Kidney (tissue), 22 donors: ENCODE data around the gene TRAM1L1. TPM values are rescaled to one million over a fixed set of nuclear protein-coding genes. Genes with fewer than 3 reads are reported as not detected.

ENCODE experiments used
- DNase-seq, 5 donors: peaks; one replicate each; pipeline ENCODE4 v3.0.0-alpha.2; 2013 to 2020
- FAIRE-seq: peaks from 2 replicates; lab custom pipeline; 2012; peaks lifted over from hg19 to GRCh38; lab: Jason Lieb, UNC
- H3K27ac ChIP-seq, 2 donors: one replicate each; pipeline ENCODE4 v1.7.0; 2013; ENCODE audit warnings: low read depth in 2 of 2, low read length in 2 of 2, inconsistent platforms in 1 of 2
- H3K27me3 ChIP-seq: one replicate; pipeline ENCODE4 v1.7.1; 2013; ENCODE audit warnings: low read length, inconsistent platforms; ENCODE audit not compliant: control insufficient read depth, insufficient read depth
- H3K36me3 ChIP-seq, 3 donors: one replicate each; pipeline versions ENCODE4 v1.7.0 to v1.7.1; 2013; ENCODE audit warnings: low read length in 3 of 3, control low read depth in 1 of 3, inconsistent platforms in 1 of 3; ENCODE audit not compliant: insufficient read depth in 3 of 3, control insufficient read depth in 2 of 3
- H3K4me1 ChIP-seq, 3 donors: one replicate each; pipeline versions ENCODE4 v1.7.0 to v1.7.1; 2013; ENCODE audit warnings: low read length in 3 of 3, inconsistent platforms in 1 of 3, low read depth in 1 of 3; ENCODE audit not compliant: control insufficient read depth in 2 of 3, insufficient read depth in 2 of 3
- H3K4me3 ChIP-seq, 3 donors: one replicate each; pipeline versions ENCODE4 v1.7.0 to v1.8.1; 2013; ENCODE audit warnings: low read length in 3 of 3, control low read depth in 1 of 3, inconsistent platforms in 1 of 3
- H3K9ac ChIP-seq, 3 donors: one replicate each; pipeline versions ENCODE4 v1.7.0 to v1.7.1; 2013; ENCODE audit warnings: low read length in 3 of 3, control low read depth in 1 of 3, inconsistent platforms in 1 of 3
- H3K9me3 ChIP-seq, 3 donors: one replicate each; pipeline versions ENCODE4 v1.7.0 to v1.7.1; 2013; ENCODE audit warnings: low read length in 3 of 3, control low read depth in 1 of 3, inconsistent platforms in 1 of 3; ENCODE audit not compliant: control insufficient read depth in 2 of 3, insufficient read depth in 1 of 3
- intact Hi-C: fragments of 100-400 bp; cut with DNase I; formaldehyde crosslinking; loops from one replicate; pipeline ENCODE4 v1.11.1; 2022
- long read RNA-seq, 10 donors: library from polyadenylated mRNA in 1 of 10; unstranded in 1 of 10; transcript quantifications; one replicate each; pipeline ENCODE4 v2.0.0 and lab custom pipeline, GENCODE V29; 2021 to 2026
- polyA plus RNA-seq: library from polyadenylated mRNA; stranded (reverse); fragments of 350-450 nt; fragmentation: Illumina TruSeq; extraction: RNeasy Lipid Tissue Mini Kit (QIAGEN cat#74804); gene quantifications from one replicate; pipeline ENCODE4 v1.2.3, GENCODE V29; 2014; ENCODE audit warnings: low read depth, low replicate concordance; ENCODE audit not compliant: insufficient read depth
- total RNA-seq: library from RNA; stranded (reverse); fragmentation: NEBNext Ultra II Directional; extraction: Animal tissue kit (Norgen Biotek cat#: 25700); gene quantifications from one replicate; pipeline ENCODE4 v1.2.1, GENCODE V29; 2021
- TF ChIP-seq, protein P1 (sequence below): IDR thresholded peaks from 3 replicates; pipeline ENCODE4 v1.5.1; 2012; ENCODE audit warnings: mild to moderate bottlenecking, moderate library complexity, borderline replicate concordance; ENCODE audit not compliant: insufficient read depth; ENCODE audit errors: extremely low read depth
- donor health status: control.
- donor health status: control.
- donor health status: control.
- donor health status: control.
- donor health status: control.
- donor health status: DM: yes; HTN: yes; CAD: no.
- donor health status: Normal renal cell carcinoma (clear cell type).

TRAM1L1 gene
- total RNA-seq (4.2 TPM), polyA plus RNA-seq (7.2 TPM)
- long read RNA-seq, donor 1, transcript TRAM1L1-201 (1 exons, 2,023 nt): major isoform, 7 of 7 reads
- long read RNA-seq, donor 1, partial matches to known transcripts: 0 of 7 reads
- long read RNA-seq, donor 1, other reads (novel, unspliced or antisense): 0 of 7 reads
- long read RNA-seq, donor 2, transcript TRAM1L1-201 (1 exons, 2,023 nt): major isoform, 11 of 11 reads
- long read RNA-seq, donor 2, partial matches to known transcripts: 0 of 11 reads
- long read RNA-seq, donor 2, other reads (novel, unspliced or antisense): 0 of 11 reads
- long read RNA-seq, donor 3, transcript TRAM1L1-201 (1 exons, 2,023 nt): major isoform, 11 of 11 reads
- long read RNA-seq, donor 3, partial matches to known transcripts: 0 of 11 reads
- long read RNA-seq, donor 3, other reads (novel, unspliced or antisense): 0 of 11 reads
- long read RNA-seq, donor 4, transcript TRAM1L1-201 (1 exons, 2,023 nt): major isoform, 9 of 9 reads
- long read RNA-seq, donor 4, partial matches to known transcripts: 0 of 9 reads
- long read RNA-seq, donor 4, other reads (novel, unspliced or antisense): 0 of 9 reads
- long read RNA-seq, donor 5, partial matches to known transcripts: 0 of 2 reads
- long read RNA-seq, donor 5, other reads (novel, unspliced or antisense): 0 of 2 reads
- long read RNA-seq, donor 6, transcript TRAM1L1-201 (1 exons, 2,023 nt): major isoform, 18 of 18 reads
- long read RNA-seq, donor 6, partial matches to known transcripts: 0 of 18 reads
- long read RNA-seq, donor 6, other reads (novel, unspliced or antisense): 0 of 18 reads
- long read RNA-seq, donor 7, transcript TRAM1L1-201 (1 exons, 2,023 nt): major isoform, 6 of 6 reads
- long read RNA-seq, donor 7, partial matches to known transcripts: 0 of 6 reads
- long read RNA-seq, donor 7, other reads (novel, unspliced or antisense): 0 of 6 reads
- long read RNA-seq, donor 8, transcript TRAM1L1-201 (1 exons, 2,023 nt): major isoform, 11 of 11 reads
- long read RNA-seq, donor 8, partial matches to known transcripts: 0 of 11 reads
- long read RNA-seq, donor 8, other reads (novel, unspliced or antisense): 0 of 11 reads
- long read RNA-seq, donor 9, transcript TRAM1L1-201 (1 exons, 2,023 nt): major isoform, 6 of 6 reads
- long read RNA-seq, donor 9, partial matches to known transcripts: 0 of 6 reads
- long read RNA-seq, donor 9, other reads (novel, unspliced or antisense): 0 of 6 reads
- long read RNA-seq, donor 10, transcript TRAM1L1-201 (1 exons, 2,023 nt): major isoform, 8 of 8 reads
- long read RNA-seq, donor 10, partial matches to known transcripts: 0 of 8 reads
- long read RNA-seq, donor 10, other reads (novel, unspliced or antisense): 0 of 8 reads

DNA sequence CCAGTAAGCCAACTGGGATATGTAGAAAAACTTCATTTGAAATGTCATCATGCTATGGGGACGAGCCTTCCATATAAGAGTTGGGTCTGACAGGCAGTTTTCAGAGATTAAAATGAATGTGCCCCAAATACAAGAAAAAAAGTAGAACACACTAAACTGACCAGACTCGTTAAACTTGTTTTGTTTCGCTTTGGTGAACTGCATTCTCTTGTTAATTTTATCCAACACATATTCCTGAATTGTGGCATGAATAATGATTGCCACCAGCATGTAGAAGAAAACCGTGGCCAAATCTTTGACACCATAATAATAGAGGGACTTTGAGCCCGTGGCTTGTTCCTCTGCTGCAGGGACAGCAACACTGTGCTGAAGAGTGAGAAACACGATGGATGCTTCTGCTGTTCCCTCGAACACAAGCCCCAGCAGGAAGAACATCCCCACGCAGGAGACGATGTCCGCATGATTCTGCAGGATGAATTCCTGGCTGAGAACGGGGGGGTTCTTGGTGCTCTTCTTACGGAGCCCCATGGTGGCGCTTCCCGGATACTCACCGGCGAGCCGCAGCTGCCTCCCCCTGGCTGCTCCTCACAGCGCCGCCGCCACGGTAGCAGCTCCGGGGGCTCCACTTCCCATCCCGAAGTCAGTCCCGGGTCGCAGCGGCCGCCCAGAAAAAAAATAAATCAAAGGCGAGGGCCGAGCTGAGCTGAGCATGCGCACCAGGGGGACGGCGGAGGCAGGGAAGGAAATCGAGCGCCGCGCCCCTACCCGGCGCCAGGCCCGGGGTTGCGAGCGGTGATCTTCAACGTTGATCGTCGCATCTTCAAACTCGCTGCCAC lies at the start of gene TRAM1L1:
TRAM1L1 (minus strand) TSS at position 711 of the 836 bp plus-strand sequence; CDS start at position 528, 183 bp downstream.
- DNase-seq (peak; percentile 87 to 96 (median 91)), FAIRE-seq (no peak)
- peak within 1 kb of the TSS; percentile 50 to 90 (median 75) for H3K9ac ChIP-seq
- H3K27ac ChIP-seq: peak within 1 kb of the TSS; percentile 46 to 49
- no peaks in the 10 kb centered on the region for H3K36me3 ChIP-seq
- peaks cover 0 to 2% (median 0%) of the 10 kb centered on the region in 3 donors for H3K4me1 ChIP-seq
- no peaks in the 10 kb centered on the region for H3K27me3 ChIP-seq
- intact Hi-C loops: no loop called here
- no peaks in the 10 kb centered on the region for H3K9me3 ChIP-seq
- peak within 1 kb of the TSS; percentile 89 to 94 (median 92) for H3K4me3 ChIP-seq
- TF ChIP-seq, protein P1, sequence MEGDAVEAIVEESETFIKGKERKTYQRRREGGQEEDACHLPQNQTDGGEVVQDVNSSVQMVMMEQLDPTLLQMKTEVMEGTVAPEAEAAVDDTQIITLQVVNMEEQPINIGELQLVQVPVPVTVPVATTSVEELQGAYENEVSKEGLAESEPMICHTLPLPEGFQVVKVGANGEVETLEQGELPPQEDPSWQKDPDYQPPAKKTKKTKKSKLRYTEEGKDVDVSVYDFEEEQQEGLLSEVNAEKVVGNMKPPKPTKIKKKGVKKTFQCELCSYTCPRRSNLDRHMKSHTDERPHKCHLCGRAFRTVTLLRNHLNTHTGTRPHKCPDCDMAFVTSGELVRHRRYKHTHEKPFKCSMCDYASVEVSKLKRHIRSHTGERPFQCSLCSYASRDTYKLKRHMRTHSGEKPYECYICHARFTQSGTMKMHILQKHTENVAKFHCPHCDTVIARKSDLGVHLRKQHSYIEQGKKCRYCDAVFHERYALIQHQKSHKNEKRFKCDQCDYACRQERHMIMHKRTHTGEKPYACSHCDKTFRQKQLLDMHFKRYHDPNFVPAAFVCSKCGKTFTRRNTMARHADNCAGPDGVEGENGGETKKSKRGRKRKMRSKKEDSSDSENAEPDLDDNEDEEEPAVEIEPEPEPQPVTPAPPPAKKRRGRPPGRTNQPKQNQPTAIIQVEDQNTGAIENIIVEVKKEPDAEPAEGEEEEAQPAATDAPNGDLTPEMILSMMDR: no peak

DNA sequence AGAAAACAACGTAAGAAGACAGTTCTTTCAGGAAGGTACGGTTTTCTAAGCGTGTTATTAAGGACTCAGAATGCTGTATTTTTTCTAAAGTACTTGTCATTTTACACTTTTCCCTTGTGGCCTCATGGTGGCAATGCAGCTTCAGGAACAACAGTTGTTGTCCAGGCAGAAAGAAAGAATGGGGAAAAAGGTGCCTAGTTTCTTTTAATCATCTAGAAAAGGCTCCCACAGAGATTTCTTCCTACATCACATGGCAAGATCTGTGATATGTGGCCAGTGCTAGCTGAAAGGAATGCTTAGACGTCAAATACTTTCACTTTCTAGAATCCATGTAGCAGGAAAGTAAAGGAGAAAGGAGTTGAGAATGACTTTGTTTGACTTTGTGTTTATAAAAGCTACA lies 49.0 kb upstream of the TRAM1L1 start:
- H3K9me3 ChIP-seq: no peaks in the 10 kb centered on the region
- no peaks in the 10 kb centered on the region for H3K4me1 ChIP-seq
- H3K36me3 ChIP-seq: no peaks in the 10 kb centered on the region
- no peak overlapping the region for H3K27ac ChIP-seq
- peak overlapping the region in 2 of 3 donors; percentile 4 to 35 for H3K4me3 ChIP-seq
- intact Hi-C loops: no loop called here
- FAIRE-seq: no peak
- peak overlapping the region in 1 of 3 donors; percentile 68 for H3K9ac ChIP-seq
- no peaks in the 10 kb centered on the region for H3K27me3 ChIP-seq
- TF ChIP-seq, protein P1: peak; percentile 70
- peak in 4 of 5 donors; percentile 43 to 92 (median 82) for DNase-seq

DNA sequence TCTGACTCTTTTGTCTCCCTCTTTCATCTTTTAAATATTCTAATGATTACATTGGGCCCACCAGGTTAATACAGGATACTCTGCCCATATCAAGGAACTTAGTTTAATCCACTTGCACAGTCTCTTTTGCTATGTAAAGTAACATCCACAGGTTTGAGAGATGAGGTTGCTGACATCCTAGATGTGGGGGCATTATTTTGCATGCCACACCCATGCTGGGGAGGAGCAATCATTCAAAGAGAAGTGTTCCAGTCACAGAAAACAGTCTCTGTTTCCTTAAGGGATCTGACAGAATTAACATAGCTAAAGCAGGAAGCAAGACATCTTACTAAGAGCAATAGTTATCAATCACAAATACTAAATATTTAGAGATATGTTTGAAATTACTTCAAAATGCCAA lies 11.5 kb upstream of the TRAM1L1 start:
- H3K27me3 ChIP-seq: no peaks in the 10 kb centered on the region
- no peak overlapping the region for H3K27ac ChIP-seq
- H3K9me3 ChIP-seq: no peaks in the 10 kb centered on the region
- H3K9ac ChIP-seq: no peak overlapping the region
- intact Hi-C loops: no loop called here
- H3K36me3 ChIP-seq: no peaks in the 10 kb centered on the region
- no peaks in the 10 kb centered on the region for H3K4me1 ChIP-seq
- FAIRE-seq: no peak
- TF ChIP-seq, protein P1: no peak
- no peak for DNase-seq
- no peak overlapping the region for H3K4me3 ChIP-seq
